Bronchial epithelial cell (primary cell): ENCODE data around the gene DPYSL5. TPM values are rescaled to one million over a fixed set of nuclear protein-coding genes. Genes with fewer than 3 reads are reported as not detected.

ENCODE experiments used
- DNase-seq: peaks from one replicate; pipeline ENCODE4 v3.0.0-alpha.2; 2010; ENCODE audit warnings: low read depth
- FAIRE-seq: peaks from 2 replicates; lab custom pipeline; 2011; peaks lifted over from hg19 to GRCh38; lab: Jason Lieb, UNC
- H3K27me3 ChIP-seq: 2 replicates; pipeline ENCODE4 v1.5.1; 2011; ENCODE audit warnings: low read length; ENCODE audit not compliant: control insufficient read depth, insufficient read depth
- H3K36me3 ChIP-seq: 2 replicates; pipeline ENCODE4 v1.5.1; 2011; ENCODE audit warnings: low read length; ENCODE audit not compliant: control insufficient read depth, insufficient read depth
- H3K4me3 ChIP-seq: 2 replicates; pipeline ENCODE4 v1.5.1; 2011; ENCODE audit warnings: mild to moderate bottlenecking, low read depth, low read length, control low read depth
- CTCF ChIP-seq: IDR thresholded peaks from 2 replicates; pipeline ENCODE4 v1.5.1; 2011; ENCODE audit warnings: mild to moderate bottlenecking, moderate library complexity, low read length, control low read depth, inconsistent platforms; ENCODE audit not compliant: insufficient read depth, severe bottlenecking
- total RNA-seq: library from RNA; depleted of rRNA; stranded (reverse); fragments of >200 nt; gene quantifications from 2 replicates; pipeline ENCODE4 v1.2.1, GENCODE V29; 2014

The DPYSL5 gene
- total RNA-seq, 1 donor from 2014 or later = not detected

GRCh38 chr2:26970244-26970927 is 122.5 kb downstream of the DPYSL5 start, which contains the start of gene MAPRE3:
TSS of gene MAPRE3 (plus strand) at chr2:26970637. CDS start at chr2:27022219, 51,582 bp downstream.
- Histone ChIP-seq H3K4me3 (peak within 1 kb of the TSS; percentile 65), H3K27me3 (no peaks in the 10 kb centered on the region), H3K36me3 (no peaks in the 10 kb centered on the region)
- FAIRE-seq = no peak
- no peak for TF ChIP-seq CTCF
- DNase-seq = peak; percentile 65

GRCh38 chr2:26970928-26971627 is 123.1 kb downstream of the DPYSL5 start:
- Histone ChIP-seq H3K4me3 (peak overlapping the region; percentile 65), H3K36me3 (no peaks in the 10 kb centered on the region), H3K27me3 (no peaks in the 10 kb centered on the region)
- FAIRE-seq = no peak
- peak; percentile 48 for DNase-seq
- TF ChIP-seq CTCF = no peak

GRCh38 chr2:26971911-26972786 is 124.2 kb downstream of the DPYSL5 start:
- TF ChIP-seq CTCF = no peak
- Histone ChIP-seq H3K36me3 (no peaks in the 10 kb centered on the region), H3K27me3 (no peaks in the 10 kb centered on the region), H3K4me3 (peak overlapping the region; percentile 65)
- DNase-seq = peak; percentile 70
- FAIRE-seq = no peak

GRCh38 chr2:26974352-26974751 is 126.4 kb downstream of the DPYSL5 start:
- Histone ChIP-seq H3K4me3 (no peak overlapping the region), H3K27me3 (no peaks in the 10 kb centered on the region), H3K36me3 (no peaks in the 10 kb centered on the region)
- TF ChIP-seq CTCF = no peak
- FAIRE-seq (no peak), DNase-seq (no peak)

GRCh38 chr2:26975102-26975501 is 127.2 kb downstream of the DPYSL5 start:
- no peak overlapping the region for H3K4me3 ChIP-seq
- FAIRE-seq = no peak
- no peaks in the 10 kb centered on the region for H3K36me3 ChIP-seq
- TF ChIP-seq CTCF = no peak
- H3K27me3 ChIP-seq = no peaks in the 10 kb centered on the region
- no peak for DNase-seq
